ENCODE data around the gene HLA-DMB. TPM values are rescaled to one million over a fixed set of nuclear protein-coding genes. Genes with fewer than 3 reads are reported as not detected.
A peak's percentile ranks its signal among the peaks of the same experiment; 100 is the strongest.

Gene HLA-DMB
- total RNA-seq, 1 donor from 2014 or later, result not detected

DNA sequence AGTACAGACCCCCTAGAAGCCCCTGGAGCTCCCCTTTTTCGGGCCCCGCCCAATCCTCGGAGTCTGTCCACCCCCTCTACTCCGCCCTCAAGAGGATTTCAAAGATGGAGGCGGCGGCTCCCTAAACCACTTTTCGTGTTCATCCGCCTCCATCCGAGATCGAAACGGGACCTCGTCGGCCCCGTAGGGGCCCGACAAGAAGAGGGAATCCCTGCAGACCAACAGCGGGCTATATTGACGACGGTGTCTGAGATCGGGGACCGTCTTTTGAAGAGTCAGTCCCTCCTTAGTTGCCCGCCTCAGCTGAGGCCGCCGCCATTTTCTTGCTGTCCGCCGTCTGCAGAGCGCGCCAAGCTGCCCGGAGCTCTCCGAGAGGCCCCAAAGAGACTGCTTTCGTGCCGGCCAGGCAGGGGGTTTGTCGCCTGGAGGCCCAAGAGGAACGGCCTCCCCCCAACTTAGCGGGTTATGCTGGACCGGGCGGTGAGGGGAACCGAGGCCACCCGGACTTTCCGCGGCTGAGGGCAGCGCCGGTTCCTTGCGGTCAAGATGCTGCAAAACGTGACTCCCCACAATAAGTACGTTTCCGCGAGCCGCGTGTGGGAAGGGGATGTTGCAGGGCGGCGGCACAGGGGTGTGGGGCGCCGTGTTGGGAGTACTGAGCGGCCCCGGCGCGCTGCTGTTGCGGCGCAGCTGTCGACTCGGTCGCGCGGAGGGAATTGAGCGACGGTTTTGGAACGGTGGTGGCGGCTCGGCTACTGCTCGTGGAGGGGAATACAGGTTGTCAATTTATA is 31.7 kb upstream of the HLA-DMB start:
- peak; percentile 26 for DNase-seq (ENCODE audit: low read depth)

DNA sequence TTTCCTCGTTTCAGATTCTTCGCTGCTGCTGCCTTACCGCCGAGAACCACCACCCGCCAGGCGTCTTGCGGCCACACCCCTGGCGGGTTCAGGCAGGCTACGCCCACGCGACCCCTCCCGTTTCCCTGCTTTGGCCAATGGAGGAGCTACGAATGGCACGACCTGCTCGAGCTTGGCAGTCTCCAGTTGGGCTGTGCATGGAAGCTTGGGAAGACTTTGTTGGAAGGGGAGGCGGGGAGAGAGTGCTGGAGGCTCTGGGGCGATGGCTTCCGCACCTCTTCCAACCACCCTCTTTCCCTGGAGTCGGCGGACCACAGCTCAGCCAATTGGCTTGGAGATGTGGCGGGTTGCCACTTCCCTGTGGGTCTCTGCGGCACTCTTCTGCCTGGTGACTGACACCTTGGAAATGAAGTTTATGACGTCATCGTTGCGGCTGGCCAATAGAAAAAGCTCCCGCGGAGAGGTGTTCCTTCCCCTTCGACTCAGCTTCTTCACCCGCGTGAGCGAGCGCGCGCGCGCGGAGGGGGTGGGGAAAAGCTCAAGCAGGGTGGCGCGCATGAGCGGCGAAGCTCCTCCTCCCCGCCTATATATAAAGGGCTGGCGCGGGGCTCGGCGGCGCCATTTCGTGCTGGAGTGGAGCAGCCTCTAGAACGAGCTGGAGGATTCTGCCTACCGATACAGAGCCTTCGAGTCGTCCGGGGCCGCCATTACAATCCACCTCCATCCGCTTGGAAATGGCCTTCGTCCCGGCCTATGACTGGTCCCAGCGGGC is 30.9 kb upstream of the HLA-DMB start:
- DNase-seq (ENCODE audit: low read depth), result peak; percentile 100

DNA sequence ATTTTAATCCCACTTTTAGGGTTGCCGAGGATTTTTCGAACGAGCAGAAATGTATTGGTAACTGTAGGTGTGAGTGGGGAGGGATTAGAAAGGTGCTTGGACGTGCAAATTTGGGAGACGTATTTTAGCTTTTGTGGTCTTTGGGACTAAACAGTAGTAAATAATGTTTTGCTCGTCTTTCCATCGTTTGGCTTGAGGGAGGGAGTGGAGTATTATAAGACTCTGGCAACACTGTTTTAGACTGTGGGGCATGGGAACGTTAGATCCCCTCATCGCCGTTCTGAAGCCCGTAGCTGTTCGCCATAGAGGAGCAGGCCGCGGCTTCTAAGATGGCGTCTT is 30.4 kb upstream of the HLA-DMB start:
- DNase-seq (ENCODE audit: low read depth), result no peak

DNA sequence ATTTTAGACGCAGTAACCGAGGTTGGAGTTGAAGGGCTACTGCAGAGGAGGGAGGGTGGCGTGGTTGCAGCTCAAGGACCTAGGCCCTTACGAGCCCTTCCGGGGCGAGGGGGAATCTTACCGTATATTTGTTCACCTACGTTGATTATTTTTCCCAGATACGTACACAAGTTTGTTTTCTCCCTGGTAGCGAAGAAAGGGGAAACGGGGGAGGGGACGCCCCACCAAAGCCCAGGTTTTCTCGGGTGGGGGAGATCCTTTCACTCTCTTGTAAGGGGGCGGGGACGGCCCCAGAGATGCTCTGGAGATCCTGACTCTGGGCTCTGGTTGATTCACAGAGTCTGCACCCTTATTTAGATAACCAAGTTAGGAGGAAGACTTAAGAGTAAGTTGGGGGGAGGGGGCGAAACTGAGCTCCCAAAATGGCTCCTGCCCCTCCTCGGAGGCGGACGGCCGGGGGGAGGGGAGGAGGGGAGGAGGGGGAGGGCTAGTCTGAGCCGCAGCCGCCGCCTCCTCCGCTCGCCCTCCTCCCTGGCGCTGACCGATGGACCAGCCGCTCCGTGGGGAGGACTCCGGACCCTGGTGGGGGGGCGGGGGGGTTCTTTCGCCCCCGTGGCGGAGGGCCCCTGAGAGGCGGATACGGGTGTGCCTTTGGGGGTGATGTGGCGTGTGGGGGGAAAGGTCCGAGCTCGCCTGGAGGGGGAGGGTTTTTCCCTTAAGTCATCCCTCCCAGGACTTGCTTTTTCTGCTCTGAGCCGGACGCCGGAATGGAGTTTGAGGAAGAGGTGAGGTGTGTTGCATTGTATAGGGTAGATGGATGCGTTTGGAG is 29.8 kb upstream of the HLA-DMB start:
- DNase-seq (ENCODE audit: low read depth), result peak; percentile 95

DNA sequence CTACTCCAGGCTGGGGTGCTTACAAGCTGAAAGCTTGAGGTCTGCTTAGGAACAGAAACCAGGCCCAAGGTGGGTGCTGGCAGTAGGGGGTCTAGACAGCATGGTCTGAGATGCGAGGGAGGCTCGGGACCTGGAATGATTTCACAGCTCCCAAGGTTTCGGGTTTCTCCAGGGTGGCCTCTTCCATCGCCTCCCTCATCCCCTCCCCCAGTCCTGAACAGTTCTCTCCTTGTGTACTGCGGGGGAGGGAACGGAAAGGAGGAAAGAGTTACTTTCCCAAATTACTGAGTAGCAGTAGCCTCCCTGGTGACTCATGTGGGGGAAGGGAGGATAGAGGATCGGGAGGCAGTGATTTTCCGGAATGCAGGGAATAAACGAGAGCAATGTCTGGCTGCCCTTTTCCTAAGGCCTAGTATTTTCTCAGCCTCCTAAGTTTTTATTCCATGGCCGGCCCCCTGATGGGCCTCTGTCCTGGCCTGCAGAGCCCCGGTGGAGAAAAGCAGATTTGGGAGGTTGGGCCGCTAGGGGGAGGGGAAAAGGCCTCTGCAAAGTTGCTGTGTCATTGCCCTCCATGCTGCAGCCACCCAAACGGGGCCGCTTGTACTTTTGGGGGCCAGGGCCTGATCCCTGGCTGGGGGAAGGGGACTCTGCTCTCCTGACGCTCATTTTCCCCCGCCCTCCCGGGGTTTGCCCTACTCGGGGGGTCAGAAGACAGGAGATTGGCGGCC is 29.0 kb upstream of the HLA-DMB start:
- peak; percentile 96 for DNase-seq (ENCODE audit: low read depth)

DNA sequence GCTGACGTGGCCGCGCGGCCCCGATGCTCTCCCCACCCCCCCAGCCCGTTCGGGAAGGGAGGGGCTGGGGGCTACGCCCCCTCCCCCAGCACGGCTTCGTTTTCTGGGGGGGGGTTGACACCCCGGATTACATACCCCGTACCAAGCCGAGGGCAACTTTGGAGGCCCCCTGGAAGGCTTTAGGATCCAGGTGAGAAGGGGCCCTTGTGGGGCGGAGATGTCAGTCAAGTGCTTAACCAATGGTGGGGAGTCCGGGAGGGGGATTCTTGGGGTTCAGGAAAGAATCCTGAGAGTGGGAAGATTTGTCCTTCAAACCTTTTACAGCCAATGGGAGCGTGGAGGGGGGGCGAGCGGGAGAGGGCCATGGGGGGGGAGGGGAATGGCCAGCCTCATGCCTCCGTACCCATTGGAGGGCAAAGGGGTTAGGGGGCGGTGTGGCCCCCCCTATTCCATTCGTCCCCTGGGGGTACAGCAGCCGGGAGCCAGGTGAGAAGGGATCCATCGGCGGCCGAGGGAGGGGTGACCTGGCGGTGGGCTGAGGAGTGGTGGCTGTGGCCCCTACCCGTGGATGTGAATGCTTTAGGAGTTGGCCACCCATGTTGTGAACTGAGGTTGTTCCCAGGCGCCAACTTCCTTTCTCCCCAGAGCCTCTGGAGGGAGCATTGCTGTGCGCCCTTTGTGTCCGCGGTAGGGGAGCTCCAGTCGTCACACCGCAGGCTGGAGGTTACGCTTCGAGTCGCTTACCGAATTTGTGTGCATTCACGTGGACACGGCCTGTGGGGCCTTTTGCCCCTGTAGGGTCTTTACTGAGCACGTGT is 28.2 kb upstream of the HLA-DMB start:
- DNase-seq (ENCODE audit: low read depth), result peak; percentile 87

DNA sequence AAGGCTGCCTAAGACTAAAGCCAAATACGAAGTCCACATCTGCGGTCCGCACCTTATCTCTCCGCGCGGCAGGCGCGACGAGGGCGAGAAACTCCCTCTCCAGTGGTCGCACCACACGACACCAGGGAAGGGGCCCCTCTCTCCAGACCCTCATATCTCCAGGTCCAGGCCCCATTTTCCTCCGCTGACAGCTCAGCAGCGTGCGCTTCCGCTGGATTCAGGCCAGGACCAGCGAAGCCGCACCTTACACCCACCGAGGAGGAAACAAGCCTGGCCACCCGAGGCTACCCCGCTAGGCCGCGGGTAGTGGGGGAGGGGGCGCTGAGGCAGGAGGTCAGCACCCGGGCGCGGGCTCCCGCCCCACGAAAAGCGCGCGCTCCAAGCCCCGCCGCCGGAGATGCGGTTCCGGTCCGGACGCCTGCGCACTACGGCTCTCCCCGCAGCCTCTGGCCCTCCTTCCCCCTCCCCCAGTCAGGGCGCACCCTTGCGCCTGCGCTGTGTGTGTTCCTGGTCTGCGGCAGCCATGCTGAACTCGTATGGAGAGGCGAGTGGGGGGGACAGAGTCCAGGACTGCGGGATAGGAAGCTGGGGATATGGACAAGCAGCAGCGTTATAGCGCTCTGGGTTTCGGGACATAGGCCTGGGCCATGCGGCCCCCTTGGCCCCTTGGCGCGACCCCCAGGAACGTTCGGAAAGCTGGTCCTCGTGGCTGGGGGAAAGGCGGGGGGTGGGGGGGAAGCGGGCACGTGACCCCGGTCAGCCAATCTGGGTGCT is 27.5 kb upstream of the HLA-DMB start, which contains the start of gene BRD2:
TSS of gene BRD2 (plus strand) at position 502 of the 774 bp plus-strand sequence. CDS start 4,305 bp downstream, outside the sequence.
- DNase-seq (ENCODE audit: low read depth), result peak; percentile 98

DNA sequence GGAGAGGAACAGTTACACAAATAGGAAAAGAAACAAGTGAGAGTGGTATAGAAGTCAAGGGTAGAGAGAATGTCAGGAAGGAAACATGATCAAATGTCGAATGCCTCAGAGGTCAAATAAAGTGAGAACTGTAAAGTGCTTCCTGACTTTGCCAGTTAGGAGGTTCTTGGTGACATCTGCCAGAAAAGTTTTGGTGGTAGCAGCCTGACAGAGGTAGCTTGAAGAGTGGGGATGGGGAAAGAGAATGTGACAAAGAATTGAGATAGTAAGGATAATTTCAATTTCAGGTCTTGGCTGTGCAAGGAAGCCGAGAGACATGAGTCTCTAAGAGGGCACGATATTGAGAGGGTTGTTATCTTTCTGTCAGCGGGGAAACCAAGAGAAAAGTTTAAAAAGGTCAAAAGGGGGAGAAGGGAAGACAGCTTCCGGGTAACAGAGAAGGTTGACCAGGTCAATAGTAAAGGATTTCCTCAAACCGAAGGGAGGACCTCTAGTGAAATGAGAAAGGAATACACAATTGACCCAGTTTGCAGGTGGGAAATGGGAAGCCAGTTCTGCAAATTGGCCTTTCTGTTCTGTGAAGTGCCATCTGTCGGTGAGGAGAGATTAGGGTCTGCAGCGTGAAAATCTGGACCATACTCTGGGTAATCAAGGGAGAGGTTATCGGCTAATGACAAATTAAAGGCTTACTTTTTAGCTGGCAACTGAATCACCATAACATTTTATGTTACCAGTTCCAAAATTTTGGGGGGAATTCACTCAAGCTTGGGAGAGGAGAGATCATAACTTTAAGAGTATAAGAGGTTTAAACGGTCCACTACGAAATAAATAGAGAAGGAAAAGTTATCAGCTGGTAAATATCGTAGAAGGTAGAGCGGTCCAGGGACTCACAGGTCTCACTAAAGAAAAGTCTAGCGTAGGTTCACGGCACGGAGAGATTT is 26.6 kb upstream of the HLA-DMB start:
- peak; percentile 67 for DNase-seq (ENCODE audit: low read depth)

DNA sequence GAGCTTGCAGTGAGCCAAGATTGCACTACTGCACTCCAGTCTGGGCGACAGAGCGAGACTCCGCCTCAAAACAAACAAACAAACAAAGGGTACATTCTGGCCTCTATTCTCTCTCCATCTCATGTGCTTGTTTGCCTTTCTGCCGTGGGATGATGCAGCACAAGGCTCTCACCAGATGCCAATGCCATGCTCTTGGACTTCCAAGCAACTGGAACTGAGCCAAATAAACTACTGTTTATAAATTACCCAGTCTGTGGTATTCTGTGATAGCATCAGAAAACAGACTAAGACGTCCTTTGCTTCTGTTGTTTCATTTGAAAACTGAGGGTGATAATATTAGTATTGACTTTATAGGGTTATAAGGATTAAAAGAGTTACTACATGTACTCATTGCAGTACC is 23.9 kb upstream of the HLA-DMB start:
- no peak for DNase-seq (ENCODE audit: low read depth)

DNA sequence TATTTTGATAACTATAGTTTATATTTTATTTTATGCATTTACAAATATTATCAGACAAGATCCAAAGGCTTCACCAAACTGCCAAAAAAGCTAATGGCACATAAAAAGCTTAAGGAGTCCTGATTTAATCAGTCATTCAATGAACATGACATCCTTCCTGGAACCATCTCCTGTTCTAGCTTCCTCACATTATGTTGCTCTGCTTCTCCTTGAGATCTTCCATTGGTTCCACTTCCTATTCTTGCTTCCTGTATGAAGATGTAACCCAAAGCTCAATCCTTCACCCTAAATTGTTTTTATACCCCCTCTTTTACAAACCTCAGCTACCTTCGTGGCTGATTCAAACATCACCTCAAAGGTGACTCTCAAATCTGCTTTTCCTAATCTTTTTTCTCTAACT is 23.0 kb upstream of the HLA-DMB start:
- no peak for DNase-seq (ENCODE audit: low read depth)

DNA sequence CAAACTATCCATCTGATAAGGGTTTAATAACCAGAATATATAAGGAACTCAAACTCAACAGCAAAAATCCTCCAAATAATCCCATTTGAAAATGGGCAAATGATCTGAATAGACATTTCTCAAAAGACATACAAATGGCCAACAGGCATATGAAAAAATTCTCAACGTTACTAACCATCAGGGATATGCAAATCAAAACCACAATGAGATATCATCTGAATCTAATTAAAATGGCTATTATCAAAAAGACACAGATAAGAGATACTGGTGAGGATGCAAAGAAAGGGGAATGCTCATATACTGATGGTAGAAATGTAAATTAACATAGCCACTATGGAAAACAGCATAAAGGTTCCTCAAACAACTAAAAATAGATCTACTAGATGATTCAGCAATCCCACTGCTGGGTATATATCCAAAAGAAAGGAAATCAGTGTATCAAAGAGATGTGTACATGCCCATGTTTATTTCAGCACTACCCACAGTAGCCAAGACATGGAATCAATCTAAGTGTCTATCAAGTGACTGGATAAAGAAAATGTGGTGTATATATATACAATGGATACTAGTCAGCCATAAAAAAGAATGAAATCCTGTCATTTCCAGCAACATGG is 21.5 kb upstream of the HLA-DMB start:
- DNase-seq (ENCODE audit: low read depth), result no peak

DNA sequence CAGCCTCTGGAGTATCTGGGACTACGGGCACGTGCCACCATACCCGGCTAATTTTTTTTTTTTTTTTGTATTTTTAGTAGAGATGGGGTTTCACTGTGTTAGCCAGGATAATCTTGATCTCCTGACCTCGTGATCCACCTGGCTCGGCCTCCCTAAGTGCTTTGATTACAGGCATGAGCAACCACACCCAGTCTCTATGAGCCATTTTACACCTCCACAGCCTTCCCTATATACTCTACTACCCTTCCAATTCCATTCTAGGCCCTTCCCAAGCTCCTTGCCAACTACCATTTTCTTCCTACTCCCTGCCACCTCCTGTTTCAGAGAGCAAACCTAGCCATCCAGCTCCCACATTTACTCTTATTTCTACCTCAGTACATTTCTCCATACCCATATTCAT is 19.7 kb upstream of the HLA-DMB start:
- no peak for DNase-seq (ENCODE audit: low read depth)

DNA sequence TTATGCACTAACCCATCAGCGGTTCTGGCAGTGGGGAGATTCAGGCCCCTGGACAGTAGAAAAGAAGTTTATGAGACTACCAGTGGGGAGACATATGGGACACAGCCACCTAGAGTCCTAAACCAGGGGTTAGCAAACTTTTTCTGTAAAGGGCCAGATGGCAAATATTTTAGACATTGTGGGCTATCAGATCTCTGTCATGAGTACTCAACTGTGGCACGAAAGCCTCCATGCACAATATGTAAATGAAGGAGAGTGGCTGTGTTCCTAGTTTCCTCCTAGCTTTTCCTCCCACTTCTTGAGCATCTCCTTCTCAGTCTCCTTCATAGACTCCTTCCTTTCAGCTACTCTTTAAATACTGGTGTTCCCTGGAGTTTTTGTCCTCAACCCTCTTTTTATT is 15.3 kb upstream of the HLA-DMB start:
- DNase-seq (ENCODE audit: low read depth), result no peak

DNA sequence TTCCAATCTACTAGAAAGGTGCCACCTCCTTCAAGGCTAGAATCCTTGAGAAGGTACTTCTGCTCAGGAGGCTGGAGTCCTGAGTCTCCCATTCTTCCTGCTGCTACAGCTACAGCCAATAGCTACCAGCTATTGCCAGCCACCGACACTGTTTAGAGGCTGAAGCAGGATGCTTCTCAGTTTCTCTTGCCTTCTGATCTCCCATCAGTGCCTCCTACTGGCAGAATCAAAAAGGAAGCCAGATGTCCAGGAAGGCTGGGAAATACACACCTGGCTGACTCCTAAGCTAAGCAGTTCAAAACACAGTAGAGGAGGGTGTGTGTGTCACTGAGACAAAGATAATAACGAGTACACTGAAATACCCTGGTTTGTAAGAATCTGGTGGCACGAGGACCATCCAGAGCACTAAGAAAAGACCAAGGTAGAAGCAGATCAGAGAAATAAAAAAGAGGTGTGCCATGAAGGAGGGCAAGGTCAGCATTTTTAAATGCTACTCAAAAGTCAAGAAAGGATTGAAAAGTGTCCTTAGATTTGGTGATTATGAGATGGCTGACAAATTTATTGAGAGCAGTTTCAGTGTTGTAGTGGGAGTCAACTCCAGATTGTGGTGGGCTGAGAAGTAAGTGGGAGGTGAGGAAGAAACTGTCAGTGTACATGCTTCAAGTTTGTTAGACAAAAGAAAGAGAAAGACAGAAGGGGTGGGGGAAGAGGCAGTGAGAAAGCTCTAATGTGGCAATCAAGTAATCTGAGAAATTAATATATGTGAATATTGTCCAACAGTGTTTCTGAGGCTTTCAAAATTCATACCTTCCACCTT is 14.4 kb upstream of the HLA-DMB start:
- DNase-seq (ENCODE audit: low read depth), result peak; percentile 11

DNA sequence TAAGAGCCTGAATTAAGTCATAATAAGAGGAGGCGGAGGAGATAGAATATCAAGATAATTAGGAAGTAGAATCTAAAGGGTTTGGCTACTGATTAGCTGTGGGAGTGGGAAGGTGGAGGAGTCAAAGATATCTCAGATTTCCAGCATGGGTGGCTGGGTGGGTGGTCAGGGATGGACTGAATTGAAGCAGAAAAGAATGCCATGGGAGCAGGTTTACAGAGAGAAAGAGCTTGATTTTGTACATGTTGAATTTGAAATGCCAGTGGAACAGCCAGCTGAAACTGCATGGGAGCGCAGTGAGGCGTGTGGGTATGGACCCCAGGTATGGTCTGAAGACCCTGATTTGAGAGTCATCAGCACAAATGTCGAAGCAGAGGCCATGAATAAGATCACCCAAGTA is 13.4 kb upstream of the HLA-DMB start:
- no peak for DNase-seq (ENCODE audit: low read depth)

DNA sequence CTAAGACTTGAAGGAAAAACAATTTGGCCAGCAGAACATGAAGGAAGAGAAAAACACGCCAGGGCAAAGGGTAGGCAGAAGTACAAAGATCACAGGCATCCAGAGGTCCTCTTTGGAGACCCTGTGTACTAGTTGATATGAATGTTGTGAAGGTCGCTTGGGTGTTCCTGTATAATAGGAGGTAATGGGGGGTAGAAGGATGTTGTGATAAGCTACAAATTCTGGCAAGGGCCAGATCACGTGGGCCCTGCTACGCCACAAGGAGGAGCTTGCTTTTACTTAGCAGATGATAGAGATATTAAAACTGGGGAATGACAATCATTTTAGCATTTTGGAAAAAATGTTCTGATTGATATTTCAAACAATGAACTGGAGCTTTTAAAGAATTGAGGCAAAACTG is 12.9 kb upstream of the HLA-DMB start:
- no peak for DNase-seq (ENCODE audit: low read depth)
